Nephron progenitor cell (in vitro differentiated cells): Measurements from ENCODE around the gene CLPTM1L.
"Not testable (repeated sequence)": the region's sequence is repeated elsewhere in the genome, so short reads cannot be mapped to it uniquely, and the experiment has no call there.

ENCODE experiments used
- DNase-seq: peaks from one replicate; pipeline ENCODE4 v3.0.0; 2021
- H3K27ac Mint-ChIP-seq: 2 replicates; pipeline ENCODE4 v1.8.0; 2021; ENCODE audit warnings: mild to moderate bottlenecking, moderate library complexity, mixed read lengths
- H3K27me3 Mint-ChIP-seq: 2 replicates; pipeline ENCODE4 v1.8.0; 2021; ENCODE audit warnings: mild to moderate bottlenecking, low read depth, mixed read lengths; ENCODE audit not compliant: poor library complexity
- H3K36me3 Mint-ChIP-seq: 2 replicates; pipeline ENCODE4 v1.8.0; 2021; ENCODE audit warnings: low read depth, mixed read lengths
- H3K4me1 Mint-ChIP-seq: 2 replicates; pipeline ENCODE4 v1.8.0; 2021; ENCODE audit warnings: mixed read lengths
- H3K4me3 Mint-ChIP-seq: 2 replicates; pipeline ENCODE4 v1.8.0; 2021; ENCODE audit warnings: mild to moderate bottlenecking, moderate library complexity, mixed read lengths
- H3K9me3 Mint-ChIP-seq: 2 replicates; pipeline ENCODE4 v1.8.0; 2021; ENCODE audit warnings: mild to moderate bottlenecking, moderate library complexity, mixed read lengths
- CTCF ChIP-seq: fragments of 200-600 bp; sonication (generic); IDR thresholded peaks from 2 replicates; pipeline ENCODE4 v1.5.0; 2021; ENCODE audit warnings: antibody characterized with exemption

CLPTM1L gene

GRCh38 chr5:1364211-1364610, 19.3 kb upstream of the CLPTM1L start:
- peaks cover 63% of the 10 kb centered on the region for H3K27me3 Mint-ChIP-seq

GRCh38 chr5:1363581-1363980, 18.7 kb upstream of the CLPTM1L start:
- no peak overlapping the region for H3K27ac Mint-ChIP-seq

More at GRCh38 chr5:1364211-1364610, 19.3 kb upstream of the CLPTM1L start:
- Mint-ChIP-seq H3K4me3 (no peak overlapping the region), H3K4me1 (no peaks in the 10 kb centered on the region), H3K36me3 (no peaks in the 10 kb centered on the region), H3K9me3 (no peaks in the 10 kb centered on the region), H3K27ac (no peak overlapping the region)
- DNase-seq = no peak
- TF ChIP-seq CTCF = no peak

GRCh38 chr5:1363160-1363559, 18.3 kb upstream of the CLPTM1L start:
- no peak for TF ChIP-seq CTCF
- no peaks in the 10 kb centered on the region for H3K36me3 Mint-ChIP-seq
- no peak overlapping the region for H3K4me3 Mint-ChIP-seq
- H3K4me1 Mint-ChIP-seq = no peaks in the 10 kb centered on the region
- no peak for DNase-seq
- no peak overlapping the region for H3K27ac Mint-ChIP-seq
- H3K27me3 Mint-ChIP-seq = peaks cover 60% of the 10 kb centered on the region
- no peaks in the 10 kb centered on the region for H3K9me3 Mint-ChIP-seq

More at GRCh38 chr5:1363581-1363980, 18.7 kb upstream of the CLPTM1L start:
- Mint-ChIP-seq H3K9me3 (no peaks in the 10 kb centered on the region), H3K27me3 (peaks cover 63% of the 10 kb centered on the region), H3K4me1 (no peaks in the 10 kb centered on the region), H3K36me3 (no peaks in the 10 kb centered on the region), H3K4me3 (no peak overlapping the region)
- no peak for TF ChIP-seq CTCF
- DNase-seq = no peak

- Mint-ChIP-seq H3K4me1 (peaks cover under 1% of the 10 kb centered on the region), H3K36me3 (no peaks in the 10 kb centered on the region), H3K9me3 (no peaks in the 10 kb centered on the region), H3K27ac (no peak overlapping the region), H3K27me3 (peaks cover 55% of the 10 kb centered on the region), H3K4me3 (no peak overlapping the region)
- DNase-seq = no peak
- TF ChIP-seq CTCF = no peak
These were observed 17.5 kb upstream of the CLPTM1L start for GRCh38 chr5:1362242-1363015.

- Mint-ChIP-seq H3K9me3 (no peaks in the 10 kb centered on the region), H3K27ac (no peak overlapping the region), H3K36me3 (no peaks in the 10 kb centered on the region), H3K4me1 (peaks cover 5% of the 10 kb centered on the region), H3K4me3 (no peak overlapping the region), H3K27me3 (peaks cover 43% of the 10 kb centered on the region)
- no peak for TF ChIP-seq CTCF
- DNase-seq = no peak
These were observed 16.0 kb upstream of the CLPTM1L start for GRCh38 chr5:1360861-1361260.

- not testable (repeated sequence) for H3K4me3 Mint-ChIP-seq, H3K4me1 Mint-ChIP-seq, H3K27ac Mint-ChIP-seq, DNase-seq, H3K9me3 Mint-ChIP-seq, H3K36me3 Mint-ChIP-seq
- peaks cover 38% of the 10 kb centered on the region for H3K27me3 Mint-ChIP-seq
These were observed 15.5 kb upstream of the CLPTM1L start for GRCh38 chr5:1360367-1360766.
